HG03045 (cell line): Measurements from ENCODE around the gene DNAH1.
"Not testable (repeated sequence)": the region's sequence is repeated elsewhere in the genome, so short reads cannot be mapped to it uniquely, and the experiment has no call there.

Source experiments
- ATAC-seq: cut with Tn5 transposase; IDR thresholded peaks from one replicate; pipeline ENCODE4 v1.9.1; 2021; ENCODE audit warnings: mild to moderate bottlenecking, moderate library complexity; ENCODE audit not compliant: unreplicated experiment

Gene DNAH1

GRCh38 chr3:52331091-52331490 is 15.0 kb downstream of the DNAH1 start:
- no peak for ATAC-seq

- ATAC-seq = no peak
Measured at GRCh38 chr3:52331906-52332305, 15.8 kb downstream of the DNAH1 start.

GRCh38 chr3:52333869-52334557 is 17.9 kb downstream of the DNAH1 start:
- no peak for ATAC-seq

GRCh38 chr3:52338131-52338530 is 22.0 kb downstream of the DNAH1 start:
- not testable (repeated sequence) for ATAC-seq

- no peak for ATAC-seq
Measured at GRCh38 chr3:52339612-52340011, 23.5 kb downstream of the DNAH1 start.

- no peak for ATAC-seq
Measured at GRCh38 chr3:52341123-52341522, 25.0 kb downstream of the DNAH1 start.

GRCh38 chr3:52343946-52344600 is 28.0 kb downstream of the DNAH1 start:
- no peak for ATAC-seq

- ATAC-seq = no peak
Measured at GRCh38 chr3:52345521-52346109, 29.5 kb downstream of the DNAH1 start.

GRCh38 chr3:52346623-52347530 is 30.8 kb downstream of the DNAH1 start:
- no peak for ATAC-seq

GRCh38 chr3:52347716-52348635 is 31.9 kb downstream of the DNAH1 start:
- no peak for ATAC-seq

- no peak for ATAC-seq
Measured at GRCh38 chr3:52349131-52349530, 33.0 kb downstream of the DNAH1 start.

- ATAC-seq = no peak
Measured at GRCh38 chr3:52349611-52350395, 33.7 kb downstream of the DNAH1 start.

- ATAC-seq = no peak
Measured at GRCh38 chr3:52350416-52350815, 34.3 kb downstream of the DNAH1 start.

GRCh38 chr3:52350981-52351761 is 35.1 kb downstream of the DNAH1 start:
- no peak for ATAC-seq

GRCh38 chr3:52351762-52352368 is 35.7 kb downstream of the DNAH1 start:
- ATAC-seq = no peak

GRCh38 chr3:52352566-52352965 is 36.4 kb downstream of the DNAH1 start:
- no peak for ATAC-seq

GRCh38 chr3:52353291-52353855 is 37.3 kb downstream of the DNAH1 start:
- ATAC-seq = no peak

- ATAC-seq = no peak
Measured at GRCh38 chr3:52354676-52355075, 38.6 kb downstream of the DNAH1 start.
